ENCODE results near the gene KCNE1. TPM values are rescaled to one million over a fixed set of nuclear protein-coding genes. Genes with fewer than 3 reads are reported as not detected.
"Not testable (repeated sequence)": the region's sequence is repeated elsewhere in the genome, so short reads cannot be mapped to it uniquely, and the experiment has no call there.

KCNE1 gene
- total and polyA plus RNA-seq, 7 experiments from 2014 or later: 0.24 to 9.2 (median 0.49) TPM; not detected in 2

- H3K36me3 Mint-ChIP-seq; intact Hi-C loops (cut with micrococcal nuclease); POLR2A ChIA-PET; H3K27ac Mint-ChIP-seq; DNase-seq; H3K9me3 ChIP-seq (ENCODE audit: control insufficient read depth in 2 of 3, low read length in 3 of 3); H3K4me3 ChIP-seq (ENCODE audit: low read length); H3K27me3 ChIP-seq (ENCODE audit: control insufficient read depth in 2 of 2, insufficient read depth in 2 of 2, low read length in 2 of 2); H3K9me3 Mint-ChIP-seq; H3K36me3 ChIP-seq (ENCODE audit: control insufficient read depth in 2 of 3, insufficient read depth in 3 of 3, low read length in 3 of 3); ATAC-seq; H3K4me1 ChIP-seq (ENCODE audit: control insufficient read depth in 2 of 2, insufficient read depth in 2 of 2, low read length in 2 of 2); H3K4me3 Mint-ChIP-seq; H3K27ac ChIP-seq (ENCODE audit: low read depth, low read length); H3K27me3 Mint-ChIP-seq; CTCF ChIA-PET; H3K4me1 Mint-ChIP-seq: not testable (repeated sequence)
These were observed 105.3 kb downstream of the KCNE1 start for GRCh38 chr21:34406676-34407075.

DNA sequence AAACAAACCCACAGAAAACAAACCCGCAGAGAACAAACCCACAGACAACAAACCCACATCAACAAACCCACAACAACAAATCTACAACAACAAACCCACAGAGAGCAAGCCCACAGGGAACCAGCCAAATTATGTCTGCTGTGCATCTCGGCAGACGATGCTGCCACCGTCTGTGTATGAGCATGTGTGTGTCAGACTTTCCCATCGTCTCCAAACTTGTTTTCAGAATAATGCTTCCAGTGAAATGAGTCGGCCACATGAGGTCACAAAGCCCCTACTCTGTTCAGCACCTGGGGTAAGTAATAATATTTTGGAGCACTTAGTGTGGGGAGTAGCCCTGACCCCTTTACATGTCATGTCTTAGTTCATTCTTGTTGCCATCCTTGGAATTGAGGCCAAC is 105.9 kb downstream of the KCNE1 start:
- ATAC-seq; CTCF ChIA-PET; H3K27me3 Mint-ChIP-seq; H3K9me3 Mint-ChIP-seq; H3K4me3 Mint-ChIP-seq; H3K36me3 ChIP-seq (ENCODE audit: control insufficient read depth in 2 of 3, insufficient read depth in 3 of 3, low read length in 3 of 3); H3K4me3 ChIP-seq (ENCODE audit: low read length); H3K4me1 ChIP-seq (ENCODE audit: control insufficient read depth in 2 of 2, insufficient read depth in 2 of 2, low read length in 2 of 2); intact Hi-C loops (cut with micrococcal nuclease); H3K27ac ChIP-seq (ENCODE audit: low read depth, low read length); POLR2A ChIA-PET; H3K27me3 ChIP-seq (ENCODE audit: control insufficient read depth in 2 of 2, insufficient read depth in 2 of 2, low read length in 2 of 2); H3K27ac Mint-ChIP-seq; DNase-seq; H3K4me1 Mint-ChIP-seq; H3K9me3 ChIP-seq (ENCODE audit: control insufficient read depth in 2 of 3, low read length in 3 of 3); H3K36me3 Mint-ChIP-seq: not testable (repeated sequence)

- H3K27ac ChIP-seq (ENCODE audit: low read depth, low read length); H3K4me3 Mint-ChIP-seq; intact Hi-C loops (cut with micrococcal nuclease); ATAC-seq; H3K27me3 ChIP-seq (ENCODE audit: control insufficient read depth in 2 of 2, insufficient read depth in 2 of 2, low read length in 2 of 2); POLR2A ChIA-PET; H3K4me3 ChIP-seq (ENCODE audit: low read length); CTCF ChIA-PET; H3K27ac Mint-ChIP-seq; H3K4me1 Mint-ChIP-seq; DNase-seq; H3K9me3 ChIP-seq (ENCODE audit: control insufficient read depth in 2 of 3, low read length in 3 of 3); H3K9me3 Mint-ChIP-seq; H3K27me3 Mint-ChIP-seq; H3K4me1 ChIP-seq (ENCODE audit: control insufficient read depth in 2 of 2, insufficient read depth in 2 of 2, low read length in 2 of 2); H3K36me3 ChIP-seq (ENCODE audit: control insufficient read depth in 2 of 3, insufficient read depth in 3 of 3, low read length in 3 of 3); H3K36me3 Mint-ChIP-seq: not testable (repeated sequence)
These were observed 106.3 kb downstream of the KCNE1 start for GRCh38 chr21:34405686-34406085.

GRCh38 chr21:34404742-34405141 is 107.3 kb downstream of the KCNE1 start:
- H3K27me3 Mint-ChIP-seq; H3K4me1 ChIP-seq (ENCODE audit: control insufficient read depth in 2 of 2, insufficient read depth in 2 of 2, low read length in 2 of 2); H3K36me3 Mint-ChIP-seq; H3K27ac ChIP-seq (ENCODE audit: low read depth, low read length); H3K4me3 Mint-ChIP-seq; DNase-seq; POLR2A ChIA-PET; H3K27ac Mint-ChIP-seq; H3K9me3 ChIP-seq (ENCODE audit: control insufficient read depth in 2 of 3, low read length in 3 of 3); H3K9me3 Mint-ChIP-seq; H3K4me3 ChIP-seq (ENCODE audit: low read length); H3K36me3 ChIP-seq (ENCODE audit: control insufficient read depth in 2 of 3, insufficient read depth in 3 of 3, low read length in 3 of 3); intact Hi-C loops (cut with micrococcal nuclease); CTCF ChIA-PET; ATAC-seq; H3K27me3 ChIP-seq (ENCODE audit: control insufficient read depth in 2 of 2, insufficient read depth in 2 of 2, low read length in 2 of 2); H3K4me1 Mint-ChIP-seq: not testable (repeated sequence)

DNA sequence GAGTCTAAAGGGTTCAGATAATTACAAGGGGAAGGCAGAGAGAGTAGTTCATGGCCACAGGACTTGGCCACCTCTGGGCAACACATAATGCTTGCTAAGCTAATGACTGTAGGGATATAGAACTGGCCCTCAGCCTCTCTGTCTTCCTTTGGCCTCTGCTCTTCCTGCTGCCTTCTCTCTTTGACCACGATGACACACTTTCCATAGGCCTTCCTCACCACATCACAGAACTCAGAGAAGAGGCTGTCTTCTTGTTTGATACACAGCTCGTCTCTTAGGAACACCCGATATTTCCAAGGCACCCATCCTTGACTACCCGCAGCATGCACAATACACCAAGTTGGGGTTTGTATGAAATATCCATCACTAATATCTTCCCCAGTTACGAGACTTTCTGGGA is 111.5 kb downstream of the KCNE1 start:
- H3K4me1 ChIP-seq (ENCODE audit: control insufficient read depth in 2 of 2, insufficient read depth in 2 of 2, low read length in 2 of 2); H3K9me3 Mint-ChIP-seq; H3K4me3 ChIP-seq (ENCODE audit: low read length); H3K4me3 Mint-ChIP-seq; ATAC-seq; intact Hi-C loops (cut with micrococcal nuclease); H3K27me3 ChIP-seq (ENCODE audit: control insufficient read depth in 2 of 2, insufficient read depth in 2 of 2, low read length in 2 of 2); H3K27ac Mint-ChIP-seq; H3K4me1 Mint-ChIP-seq; H3K36me3 ChIP-seq (ENCODE audit: control insufficient read depth in 2 of 3, insufficient read depth in 3 of 3, low read length in 3 of 3); H3K9me3 ChIP-seq (ENCODE audit: control insufficient read depth in 2 of 3, low read length in 3 of 3); DNase-seq; H3K27ac ChIP-seq (ENCODE audit: low read depth, low read length); POLR2A ChIA-PET; H3K36me3 Mint-ChIP-seq; CTCF ChIA-PET; H3K27me3 Mint-ChIP-seq: not testable (repeated sequence)

Other genes with a start within 250 kb of the KCNE1 start
- under 1 TPM in 1 of 5 experiments, not detected in 4; 0.51 TPM for gene KCNE2, start 148.2 kb downstream of the KCNE1 start, total RNA-seq
- gene KCNE2, start 148.2 kb downstream of the KCNE1 start, polyA plus RNA-seq: not detected
- gene SMIM11, start 136.7 kb downstream of the KCNE1 start, total RNA-seq: 10 to 100 TPM in 3 of 5 experiments, 1 to 10 TPM in 2; 5.6 to 19.8 (median 12.4) TPM
- gene SMIM11, start 136.7 kb downstream of the KCNE1 start, polyA plus RNA-seq: 1 to 10 TPM; 6.9 to 8.9 TPM
- not detected for gene SMIM34, start 88.3 kb downstream of the KCNE1 start, total RNA-seq
- gene SMIM34, start 88.3 kb downstream of the KCNE1 start, polyA plus RNA-seq: not detected
- 1 to 10 TPM; 3.0 to 8.1 (median 4.9) TPM for gene RCAN1, start 102.9 kb upstream of the KCNE1 start, total RNA-seq
- 10 to 100 TPM; 12.6 to 15.3 TPM for gene RCAN1, start 102.9 kb upstream of the KCNE1 start, polyA plus RNA-seq
- gene CLIC6, start 156.8 kb upstream of the KCNE1 start, total RNA-seq: under 1 TPM in 4 of 5 experiments, not detected in 1; 0.19 to 0.56 (median 0.28) TPM
- gene CLIC6, start 156.8 kb upstream of the KCNE1 start, polyA plus RNA-seq: under 1 TPM in 1 of 2 donors, not detected in 1; 0.12 TPM